ENCODE data around the gene TENT4B. TPM values are rescaled to one million over a fixed set of nuclear protein-coding genes. Genes with fewer than 3 reads are reported as not detected.

TENT4B gene
- polyA plus RNA-seq, 5 donors: 13.9 to 19.9 (median 17.5) TPM

DNA sequence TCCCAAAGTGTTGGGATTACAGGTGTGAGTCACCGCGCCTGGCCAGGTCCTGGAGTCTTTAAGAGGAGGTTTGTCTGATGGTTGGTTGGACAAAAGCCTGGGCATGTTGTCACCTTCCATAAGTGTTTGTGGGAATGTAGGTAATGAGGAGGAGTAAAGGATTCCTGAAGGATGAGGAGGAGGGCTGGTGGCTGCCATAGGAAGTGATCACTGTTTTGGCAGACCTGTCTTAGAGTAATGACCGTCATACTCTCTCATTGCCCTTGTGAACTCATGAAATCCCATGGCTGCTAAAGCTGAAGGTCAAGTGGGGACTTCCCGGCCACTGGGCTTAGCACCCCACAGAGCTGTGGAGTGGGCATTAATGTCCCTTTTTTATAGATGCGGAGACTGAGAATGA is 40.5 kb downstream of the TENT4B start:
- no peak for DNase-seq

DNA sequence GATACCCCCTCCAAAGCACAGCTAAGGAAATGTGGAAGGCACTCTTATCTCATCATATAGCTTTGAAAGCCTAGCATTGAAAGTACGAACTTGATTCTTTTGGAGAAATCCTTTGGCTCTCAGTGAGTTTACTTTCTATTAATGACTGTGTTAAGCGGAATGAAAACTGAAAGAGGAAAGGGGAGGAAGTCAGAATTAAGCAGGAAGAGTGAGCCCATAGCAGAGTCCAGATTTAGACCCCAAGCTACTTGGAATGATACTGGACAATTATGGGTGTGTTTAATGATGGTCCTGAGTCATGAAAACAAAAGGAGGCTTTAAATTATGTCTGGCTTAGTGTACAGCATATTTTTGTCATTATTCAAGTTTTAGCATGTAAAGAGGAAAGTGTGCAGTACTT is 42.2 kb downstream of the TENT4B start:
- DNase-seq: no peak

DNA sequence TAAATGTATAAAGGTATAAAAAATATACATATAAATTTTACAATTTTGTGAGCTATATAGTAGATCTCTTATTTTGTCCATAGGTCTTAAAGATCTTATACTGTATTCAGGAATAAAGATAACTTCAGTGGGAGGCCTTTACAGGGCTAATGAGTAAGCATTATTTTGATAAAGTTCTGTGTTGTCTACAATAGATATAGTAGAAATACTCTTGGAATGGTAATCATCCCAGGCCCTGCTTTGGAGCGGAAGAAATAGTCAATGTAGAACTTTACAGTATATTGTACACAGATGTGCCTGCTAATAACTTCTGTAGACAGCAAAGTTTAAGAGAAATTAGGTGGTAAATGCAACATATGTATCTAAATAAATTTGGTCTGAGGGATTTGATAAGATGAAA is 42.6 kb downstream of the TENT4B start:
- DNase-seq: no peak

DNA sequence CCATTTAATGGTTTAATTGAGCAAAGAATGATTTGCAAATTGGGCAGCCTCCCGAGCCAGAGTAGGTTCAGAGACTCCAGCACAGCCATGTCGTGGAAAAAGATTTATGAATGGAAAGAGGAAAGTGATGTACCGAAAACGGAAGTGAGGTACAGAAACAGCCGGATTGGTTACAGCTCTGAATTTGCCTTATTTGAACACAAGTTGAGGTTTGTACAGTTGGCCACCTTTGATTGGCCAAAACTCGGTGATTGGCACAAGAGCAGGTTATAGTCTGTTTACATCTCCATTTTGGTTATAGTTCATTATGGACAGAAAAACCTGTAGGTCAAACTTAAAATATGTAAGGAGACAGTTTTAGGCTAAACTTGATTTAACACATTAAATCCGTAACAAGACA is 44.5 kb downstream of the TENT4B start:
- no peak for DNase-seq

DNA sequence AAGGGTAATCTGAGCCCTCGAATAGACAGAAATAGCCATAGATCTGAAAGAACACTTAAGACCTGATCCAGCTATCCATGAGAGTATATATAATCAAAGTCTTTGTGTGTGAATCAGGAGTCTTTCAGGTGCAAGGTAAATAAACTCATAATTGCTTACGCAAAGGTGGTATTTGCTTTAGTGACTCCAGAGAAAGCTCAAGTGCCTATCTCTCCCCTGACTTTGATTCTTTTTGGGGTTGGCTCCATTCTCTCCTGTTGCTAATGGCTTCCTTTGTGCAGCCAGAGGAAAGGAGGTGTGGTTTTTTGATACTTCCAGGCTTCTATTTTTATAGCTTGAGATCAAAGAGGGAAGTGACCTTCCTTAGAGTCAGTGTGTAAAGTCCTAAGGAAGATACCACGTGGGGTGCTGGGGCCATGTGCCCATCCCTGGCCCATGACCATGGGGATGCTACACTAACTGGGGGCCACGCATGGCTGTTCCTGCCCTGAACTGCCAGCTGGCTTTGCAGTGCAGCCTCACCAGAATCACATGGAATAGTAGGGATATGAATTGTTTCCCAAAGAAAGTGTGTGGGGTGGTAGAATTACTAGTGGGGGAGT is 45.8 kb downstream of the TENT4B start:
- DNase-seq: no peak

DNA sequence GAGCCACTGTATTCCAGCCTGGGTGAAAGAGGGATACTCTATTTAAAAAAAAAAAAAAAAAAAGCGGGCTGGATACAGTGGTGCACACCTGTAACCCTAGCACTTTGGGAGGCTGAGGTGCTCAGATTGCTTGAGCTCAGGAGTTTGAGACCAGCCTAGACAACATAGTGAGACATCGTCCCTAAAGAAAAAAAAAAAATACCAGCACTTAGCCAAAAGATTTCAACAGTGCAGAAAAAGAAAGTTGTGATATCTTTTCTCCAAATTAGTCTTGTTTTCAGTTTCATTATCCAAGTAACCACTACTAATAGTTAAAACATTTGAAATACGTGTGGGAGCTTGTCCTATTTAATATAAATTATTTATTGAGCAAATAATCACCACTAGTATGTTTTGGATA is 48.7 kb downstream of the TENT4B start:
- DNase-seq: no peak

DNA sequence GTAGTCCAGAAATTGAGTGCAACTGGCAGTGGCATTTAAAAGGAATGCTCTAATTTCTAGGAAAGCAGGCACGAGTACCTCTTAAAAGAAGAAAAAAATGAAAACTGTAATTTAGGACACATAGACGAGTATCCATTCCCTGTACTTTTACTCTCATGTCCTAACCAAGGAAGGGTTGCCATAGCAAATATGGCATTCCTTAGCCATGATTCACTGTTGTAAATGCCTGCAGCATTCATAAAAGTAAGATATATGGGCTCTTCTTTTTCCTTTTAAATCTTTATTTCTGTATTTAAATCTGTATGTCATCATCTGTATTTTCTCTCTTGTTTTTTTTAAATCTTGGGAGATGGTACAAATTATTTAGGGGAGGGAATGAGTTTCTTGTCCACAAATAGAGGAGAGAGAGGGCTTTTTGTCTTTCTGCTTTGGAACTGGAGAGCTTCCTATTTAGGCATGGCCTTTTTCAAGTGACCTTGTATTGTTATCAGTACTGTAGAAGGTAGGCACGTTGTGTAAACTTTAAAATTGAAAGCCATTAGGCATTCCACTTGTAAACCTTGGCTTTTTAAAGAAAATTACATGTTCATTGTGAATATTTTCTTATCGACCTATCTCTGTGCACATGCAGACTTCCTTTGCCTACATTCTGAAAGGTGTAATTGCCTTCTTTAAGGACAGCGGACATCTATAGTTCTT is 50.0 kb downstream of the TENT4B start:
- DNase-seq: no peak

DNA sequence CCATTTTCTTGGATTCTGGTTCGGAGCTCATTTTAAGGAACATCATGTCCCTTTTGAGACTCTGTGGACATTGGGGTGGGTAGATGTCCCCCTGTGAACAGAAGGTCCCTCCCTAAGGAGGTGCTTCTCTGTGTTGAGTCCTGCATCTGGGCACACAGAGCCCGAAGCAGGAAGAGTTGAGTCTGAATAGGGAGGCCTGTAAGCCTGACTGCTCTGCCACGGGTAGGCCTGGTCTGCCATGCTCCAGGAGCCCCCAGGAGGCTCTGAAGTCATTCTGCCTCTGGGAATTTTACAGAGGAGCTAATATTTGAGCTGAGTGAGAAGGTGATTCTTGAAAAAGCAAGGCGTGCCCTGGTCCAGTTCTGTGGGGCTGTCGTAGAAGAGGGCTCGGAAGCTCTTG is 50.6 kb downstream of the TENT4B start:
- DNase-seq: no peak

DNA sequence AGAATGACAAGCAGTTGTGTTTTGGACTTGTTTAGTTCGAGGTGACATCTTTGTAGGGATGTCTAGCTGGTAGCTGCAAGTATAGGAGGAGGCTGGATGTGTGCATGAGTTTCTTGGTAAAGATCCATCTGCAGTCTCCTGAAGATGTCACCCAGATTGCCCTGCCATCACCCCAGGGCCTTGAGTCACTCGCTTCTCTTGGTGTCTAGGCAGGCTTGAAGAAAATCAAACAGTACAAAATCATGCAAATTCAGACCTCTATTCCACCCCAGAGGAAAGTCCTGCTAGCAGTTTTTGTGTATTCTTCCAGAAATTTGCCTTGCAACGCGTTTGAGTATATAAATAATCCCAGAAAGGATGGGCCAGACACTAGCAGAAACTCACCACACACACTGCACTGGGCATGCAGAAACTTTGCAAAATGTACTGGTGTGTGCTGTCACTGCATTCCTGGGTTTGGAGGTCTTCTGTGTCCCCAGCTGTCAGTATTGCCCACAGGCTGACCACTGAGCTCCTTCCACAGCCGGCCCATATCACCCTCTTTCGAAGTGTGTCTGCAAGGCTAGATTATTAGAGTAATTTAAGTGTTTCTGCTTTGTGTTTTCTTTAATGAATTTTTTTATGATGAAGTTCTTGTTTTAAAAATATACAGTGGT is 51.5 kb downstream of the TENT4B start:
- no peak for DNase-seq

DNA sequence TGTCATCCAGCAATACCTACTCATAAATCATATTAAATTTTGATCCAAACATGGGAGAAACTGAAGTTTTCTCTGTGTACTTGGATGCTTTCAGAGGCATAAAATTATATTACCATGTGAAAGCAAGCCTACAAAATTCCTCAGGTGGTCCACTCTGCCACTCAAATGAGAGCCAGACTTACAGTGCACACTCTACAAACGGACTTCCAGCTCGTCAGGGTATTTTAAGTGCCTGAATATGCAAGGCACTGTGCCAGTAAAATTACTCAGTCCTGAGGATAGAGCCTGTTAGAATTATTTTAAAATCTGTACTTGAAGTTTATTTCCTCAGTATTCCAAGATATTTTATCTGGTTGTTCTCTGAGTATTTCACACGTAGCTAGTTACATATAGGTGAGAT is 54.5 kb downstream of the TENT4B start:
- no peak for DNase-seq

DNA sequence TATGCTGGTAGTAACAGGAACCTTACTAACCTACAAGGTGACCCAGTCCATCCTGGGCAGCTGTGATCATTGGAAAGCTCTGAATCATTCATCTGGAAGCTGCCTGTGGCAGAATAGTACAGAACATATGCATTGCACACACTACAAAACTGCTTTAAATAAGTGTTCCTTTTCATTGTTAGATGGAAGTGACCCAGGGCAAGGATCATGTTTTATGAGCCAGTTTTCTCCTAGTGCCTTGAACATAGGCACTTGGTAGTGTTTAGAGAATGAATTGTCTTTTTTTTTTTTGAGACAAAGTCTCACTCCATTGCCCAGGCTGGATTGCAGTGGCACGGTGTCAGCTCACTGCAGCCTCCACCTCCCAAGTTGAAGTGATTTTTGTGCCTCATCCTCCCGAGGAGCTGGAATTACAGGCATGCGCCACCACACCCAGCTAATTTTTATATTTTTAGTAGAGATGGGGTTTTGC is 55.4 kb downstream of the TENT4B start:
- DNase-seq: no peak

DNA sequence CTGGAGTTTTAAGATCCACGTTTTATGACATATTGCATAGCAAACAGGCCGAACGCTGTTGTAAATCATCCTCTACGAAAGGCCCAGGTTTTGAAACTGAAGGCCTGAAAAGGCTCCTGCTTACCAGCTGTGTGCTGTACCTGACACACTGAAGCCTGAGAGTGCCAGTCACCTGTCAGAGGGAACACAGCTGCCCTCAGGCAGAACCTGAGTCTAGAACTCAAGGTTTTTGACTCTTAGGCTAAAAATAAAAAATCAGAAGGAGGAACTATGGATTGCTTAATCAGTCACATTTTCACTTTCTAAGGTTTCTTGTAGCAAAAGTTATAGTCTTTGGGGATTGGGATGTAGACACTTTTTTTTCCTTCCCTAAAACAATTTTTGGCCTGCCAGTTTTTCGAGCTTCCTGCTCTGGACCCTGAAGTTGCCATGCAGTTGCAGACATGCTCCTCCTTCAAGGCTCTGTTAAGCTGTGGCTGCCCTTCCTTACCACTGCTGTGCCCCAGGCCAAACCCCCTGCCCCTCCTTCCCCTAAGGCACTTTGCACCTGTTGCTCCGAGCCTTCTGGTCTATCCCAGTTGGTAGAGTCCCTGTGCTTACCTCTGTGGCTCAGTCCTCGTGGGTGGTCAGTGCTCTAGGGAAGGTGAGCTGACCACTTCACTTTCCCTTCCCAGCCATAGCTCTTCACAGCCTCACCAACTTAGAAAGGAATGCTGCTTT is 56.6 kb downstream of the TENT4B start:
- DNase-seq: no peak

DNA sequence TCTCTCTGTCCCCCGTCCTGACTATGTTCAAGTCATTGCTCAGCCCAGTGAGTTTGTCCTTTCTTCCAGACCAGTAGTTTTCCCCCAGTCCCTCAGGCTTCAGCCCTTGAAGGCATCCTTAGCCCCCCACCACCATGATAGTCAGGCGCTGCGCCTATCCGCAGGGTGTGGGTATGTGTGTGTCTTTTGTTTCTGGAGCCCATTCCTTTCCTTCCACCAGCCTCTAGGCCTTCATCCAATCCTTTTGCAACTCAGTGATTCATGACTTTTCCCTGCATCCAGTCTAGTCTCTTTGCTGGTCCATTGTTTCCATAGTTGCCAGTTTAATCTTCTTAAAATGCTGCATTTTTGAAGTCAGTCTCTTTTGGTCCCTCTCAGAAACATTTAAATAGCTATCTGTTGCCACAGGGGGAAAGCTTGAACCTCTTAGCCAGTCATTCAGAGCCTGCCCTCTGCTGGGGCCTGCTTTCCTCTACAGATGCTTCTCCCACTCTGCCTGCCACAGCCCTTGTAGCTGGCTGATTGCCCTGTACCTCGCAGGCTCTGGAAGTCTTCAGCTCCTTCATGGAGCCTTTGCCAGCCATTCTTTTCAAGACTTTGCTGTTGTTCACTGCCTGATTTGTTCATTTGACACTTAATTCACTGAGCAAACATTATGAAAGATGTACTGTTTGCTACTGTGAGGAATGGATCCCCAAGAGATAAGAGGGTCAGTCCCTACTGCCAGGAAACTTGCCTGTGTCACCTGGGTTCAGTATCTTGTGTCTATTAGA is 57.3 kb downstream of the TENT4B start:
- DNase-seq: peak; percentile 78 to 81

DNA sequence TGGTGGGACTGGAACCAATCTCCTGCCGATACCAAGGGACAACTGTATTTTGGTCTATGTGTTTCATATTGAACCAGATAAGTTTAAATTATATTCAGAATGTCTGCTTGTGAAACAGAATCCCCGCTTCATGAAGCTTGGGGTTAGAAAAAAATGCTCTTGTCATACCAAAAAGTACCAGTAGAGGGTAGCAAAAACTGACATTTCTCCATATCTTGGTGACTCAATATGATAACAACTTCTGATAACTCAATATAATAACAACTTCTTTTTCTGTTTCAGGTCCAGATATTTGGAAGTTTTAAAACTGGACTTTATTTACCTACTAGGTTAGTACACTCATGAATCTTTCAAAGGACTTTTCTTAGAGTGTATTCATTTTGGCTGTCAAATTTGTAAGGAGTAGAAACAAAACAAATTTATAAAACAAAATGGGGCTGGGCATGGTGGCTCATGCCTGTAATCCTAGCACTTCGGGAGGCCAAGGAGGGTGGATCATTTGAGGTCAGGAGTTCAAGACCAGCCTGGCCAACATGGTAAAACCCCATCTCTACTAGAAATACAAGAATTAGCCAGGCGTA is 60.9 kb downstream of the TENT4B start:
- DNase-seq: peak; percentile 41 to 62

DNA sequence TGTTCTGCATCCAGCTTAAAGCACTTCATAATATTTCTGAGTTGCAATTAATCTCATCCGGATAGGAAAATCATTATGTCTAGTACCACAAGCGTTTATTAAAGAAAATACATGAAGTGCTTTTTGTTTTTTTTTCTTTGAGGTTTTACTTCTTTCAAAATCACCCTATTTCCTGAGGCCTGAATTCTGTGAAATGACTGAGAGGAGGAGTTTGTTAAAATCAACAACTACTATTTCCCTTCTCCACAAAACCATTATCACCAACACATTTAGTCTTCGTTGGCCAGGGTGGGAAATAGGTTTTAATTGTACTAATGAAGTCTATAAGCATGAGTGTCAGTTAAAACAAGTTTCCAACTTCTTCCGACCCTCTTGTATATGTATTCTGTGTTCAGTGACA is 62.6 kb downstream of the TENT4B start:
- no peak for DNase-seq

DNA sequence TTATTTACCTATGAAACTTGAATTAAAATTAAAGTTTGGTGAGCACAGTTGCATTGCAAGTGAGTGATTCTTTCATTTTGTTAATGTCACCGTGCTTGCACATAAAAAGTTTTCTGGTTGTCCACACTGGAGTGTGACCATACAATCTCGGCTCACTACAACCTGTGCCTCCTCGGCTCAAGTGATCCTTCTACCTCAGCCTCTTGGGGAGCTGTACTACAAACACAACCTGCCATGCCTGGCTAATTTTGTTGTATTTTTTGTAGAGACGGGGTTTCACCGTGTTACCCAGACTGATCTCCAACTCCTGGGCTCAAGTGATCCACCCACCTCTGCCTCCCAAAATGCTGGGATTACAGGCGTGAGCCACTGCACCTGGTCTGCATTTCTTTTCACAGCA is 63.1 kb downstream of the TENT4B start:
- no peak for DNase-seq

DNA sequence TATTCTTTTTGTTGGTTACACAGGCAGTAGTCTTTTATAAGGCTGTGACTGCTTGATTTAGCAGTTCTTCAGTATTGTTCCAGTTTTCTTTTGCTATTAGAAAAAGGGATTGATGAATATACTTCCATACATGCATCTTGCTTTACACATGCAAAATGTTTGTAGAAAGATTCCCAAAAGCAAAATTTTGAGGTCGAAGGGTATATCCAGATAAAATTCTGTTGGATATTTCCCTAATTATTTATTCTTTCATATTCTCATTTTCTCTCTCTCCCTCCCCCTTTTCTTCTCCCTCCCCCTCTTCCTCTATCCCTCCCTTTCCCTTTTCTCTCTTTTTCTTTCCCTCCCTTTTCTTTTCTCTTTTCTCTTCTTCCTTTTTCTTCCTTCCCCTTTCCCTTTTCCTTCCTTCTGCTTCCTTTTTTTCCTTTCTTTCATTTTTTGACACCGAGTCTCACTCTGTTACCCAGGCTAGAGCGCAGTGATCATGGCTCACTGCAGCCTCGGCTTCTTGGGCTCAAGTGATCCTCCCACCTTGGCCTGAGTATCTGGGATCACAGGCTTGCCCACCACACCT is 66.4 kb downstream of the TENT4B start:
- no peak for DNase-seq

DNA sequence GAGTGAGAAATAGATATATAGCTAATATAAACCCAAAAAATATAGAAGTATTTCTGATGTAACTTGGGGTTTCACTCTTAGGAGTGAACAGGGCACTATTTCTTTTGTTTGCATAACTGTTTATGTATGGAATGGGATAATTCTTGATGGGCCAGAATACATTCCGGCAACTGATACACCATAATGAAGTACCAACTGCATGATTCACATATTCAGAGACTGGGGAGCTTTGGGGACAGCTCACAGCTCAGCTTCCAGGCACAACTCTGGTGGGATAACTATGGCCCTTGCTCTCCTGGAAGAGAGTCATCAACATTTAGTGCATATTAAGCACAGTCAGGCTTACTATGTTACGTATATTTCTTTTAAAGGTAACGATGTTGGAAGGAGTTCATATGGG is 71.2 kb downstream of the TENT4B start:
- no peak for DNase-seq

DNA sequence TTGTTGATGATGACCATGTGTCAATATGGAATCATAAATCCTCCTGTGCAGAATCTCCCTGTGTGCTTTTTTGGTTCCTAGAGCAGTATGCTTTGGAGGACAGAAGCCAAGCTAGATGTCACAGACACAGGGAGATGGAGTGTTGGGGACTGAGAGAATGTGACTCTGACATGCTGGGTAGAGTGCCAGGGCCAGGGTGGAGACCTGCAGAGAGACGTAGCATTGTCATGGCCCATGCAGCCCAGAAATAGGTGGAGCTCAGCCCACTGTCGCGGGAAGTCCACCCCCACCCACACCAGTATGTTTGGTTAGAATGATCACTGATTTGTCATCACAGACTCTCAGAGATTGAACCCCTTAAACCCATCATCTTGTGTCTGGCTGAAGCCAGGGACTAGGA is 74.0 kb downstream of the TENT4B start:
- DNase-seq: no peak

DNA sequence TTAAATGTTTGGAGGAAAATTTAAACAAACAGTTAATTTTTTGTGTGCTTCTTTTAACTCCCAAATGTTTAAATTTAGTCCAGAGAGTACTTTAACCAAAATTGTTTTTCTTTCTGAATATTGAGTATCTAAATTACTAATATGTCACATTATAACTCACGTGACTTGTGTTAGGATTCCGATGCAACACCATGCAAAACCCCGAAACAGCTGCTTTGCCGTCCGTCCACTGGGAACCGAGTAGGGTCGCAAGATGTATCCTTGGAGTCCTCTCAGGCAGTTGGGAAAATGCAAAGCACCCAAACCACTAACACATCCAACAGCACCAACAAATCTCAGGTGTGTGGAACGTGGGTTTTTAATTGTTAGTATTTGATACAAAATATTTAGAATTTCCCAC is 74.6 kb downstream of the TENT4B start:
- no peak for DNase-seq

DNA sequence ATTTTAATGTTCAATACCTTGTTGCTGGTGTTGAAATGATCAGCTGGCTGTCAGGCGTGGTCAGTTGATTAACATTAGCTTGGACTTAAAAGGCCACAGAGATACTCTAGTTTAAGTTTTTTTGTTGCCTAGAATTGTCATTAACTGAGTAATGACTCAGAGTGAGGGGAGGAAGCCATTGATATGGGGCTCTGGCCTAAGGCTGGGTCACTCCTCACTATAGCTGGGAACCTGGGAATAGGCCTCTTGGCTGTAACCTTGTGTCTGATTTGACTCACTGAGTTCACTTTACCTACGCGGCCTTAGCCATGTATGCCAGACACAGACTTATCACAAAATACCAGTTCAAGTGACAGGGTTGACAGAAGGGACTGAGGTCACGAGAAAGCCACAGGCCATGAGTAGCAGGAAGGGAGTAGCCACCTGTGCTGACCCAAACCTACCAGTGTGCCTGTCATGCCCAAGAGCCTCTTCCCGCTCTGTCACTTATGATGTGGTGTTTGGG is 75.3 kb downstream of the TENT4B start:
- no peak for DNase-seq

Measured in right lung (tissue), 5 donors.